Immature natural killer cell (primary cell): ENCODE measurements around the gene CDH23. TPM values are rescaled to one million over a fixed set of nuclear protein-coding genes. Genes with fewer than 3 reads are reported as not detected.

Source experiments
- DNase-seq, 3 donors: peaks; one replicate each; pipeline ENCODE4 v3.0.0; 2022; ENCODE audit warnings: mixed read lengths in 1 of 3
- H3K27ac Mint-ChIP-seq, 6 donors: one replicate each; pipeline ENCODE4 v1.8.0; 2020; ENCODE audit warnings: mixed read lengths in 6 of 6, mild to moderate bottlenecking in 5 of 6, inconsistent platforms in 4 of 6, moderate library complexity in 3 of 6
- H3K27me3 Mint-ChIP-seq, 3 donors: one replicate each; pipeline ENCODE4 v1.8.0; 2020 to 2021; ENCODE audit warnings: low read depth in 3 of 3, mild to moderate bottlenecking in 3 of 3, mixed read lengths in 3 of 3, moderate library complexity in 3 of 3, inconsistent platforms in 1 of 3
- H3K36me3 Mint-ChIP-seq, 3 donors: one replicate each; pipeline ENCODE4 v1.8.0; 2020; ENCODE audit warnings: mixed read lengths in 3 of 3, inconsistent platforms in 2 of 3, mild to moderate bottlenecking in 2 of 3
- H3K4me1 Mint-ChIP-seq, 2 donors: one replicate each; pipeline ENCODE4 v1.8.0; 2020; ENCODE audit warnings: inconsistent platforms in 2 of 2, mild to moderate bottlenecking in 2 of 2, mixed read lengths in 2 of 2, moderate library complexity in 1 of 2
- H3K4me3 Mint-ChIP-seq, 5 donors: one replicate each; pipeline ENCODE4 v1.8.0; 2020; ENCODE audit warnings: mild to moderate bottlenecking in 5 of 5, mixed read lengths in 5 of 5, inconsistent platforms in 3 of 5, moderate library complexity in 3 of 5
- H3K9me3 Mint-ChIP-seq, 6 donors: one replicate each; pipeline ENCODE4 v1.8.0; 2020; ENCODE audit warnings: mild to moderate bottlenecking in 6 of 6, mixed read lengths in 6 of 6, inconsistent platforms in 4 of 6, moderate library complexity in 3 of 6
- polyA plus RNA-seq, 3 donors: library from polyadenylated mRNA; unstranded; fragments of 300-500 nt; fragmentation: Illumina TruSeq; gene quantifications; one replicate each; pipeline ENCODE4 v1.2.3, GENCODE V29; 2021

CDH23 gene
- polyA plus RNA-seq, 3 donors from 2014 or later, result 0.47 to 0.59 TPM; not detected in 1

DNA sequence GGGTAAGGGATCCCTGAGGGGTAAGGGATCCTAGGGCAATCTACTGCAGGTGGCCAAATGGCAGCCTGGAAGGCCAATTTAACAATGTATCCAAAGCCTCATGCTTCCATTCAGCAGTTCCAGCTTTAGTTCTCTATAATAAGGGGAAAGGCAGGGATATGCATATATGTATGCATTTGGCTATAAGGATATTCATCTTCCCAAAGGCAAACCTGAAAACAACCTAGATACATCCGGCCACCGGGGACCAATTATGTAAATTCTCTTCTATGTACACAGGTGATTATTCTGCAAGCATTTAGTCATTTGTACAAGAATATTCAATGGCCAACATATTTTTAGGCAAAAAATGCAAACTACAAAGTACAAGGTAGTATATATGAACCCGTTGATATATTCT, 427.6 kb downstream of the CDH23 start:
- no peak for DNase-seq
- Mint-ChIP-seq H3K27me3 (no peaks in the 10 kb centered on the region), H3K27ac (no peak overlapping the region), H3K36me3 (peaks cover 21 to 60% (median 43%) of the 10 kb centered on the region in 3 donors), H3K9me3 (no peaks in the 10 kb centered on the region), H3K4me1 (peaks cover 14 to 25% of the 10 kb centered on the region in 2 donors), H3K4me3 (no peak overlapping the region)

DNA sequence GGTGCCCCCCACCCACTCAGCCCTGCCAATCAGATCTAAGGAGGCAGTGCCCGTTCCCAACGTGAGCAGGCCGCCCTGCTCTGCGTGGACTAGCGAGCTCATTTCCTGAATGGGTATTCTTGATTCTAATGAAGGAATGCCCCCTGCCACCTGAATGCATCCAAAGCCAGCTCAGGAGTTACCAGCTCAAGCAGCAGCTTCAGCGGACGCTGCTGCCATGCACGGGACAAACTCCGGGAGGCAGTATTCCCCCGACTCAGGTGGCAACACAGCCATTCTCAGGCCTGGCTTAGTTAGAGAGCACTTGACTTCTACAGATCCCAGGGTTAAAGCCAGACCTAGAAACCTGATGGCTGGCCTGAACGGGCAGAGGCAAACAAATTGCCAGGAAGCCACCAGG, 428.5 kb downstream of the CDH23 start:
- no peaks in the 10 kb centered on the region for H3K9me3 Mint-ChIP-seq
- no peak overlapping the region for H3K27ac Mint-ChIP-seq
- peaks cover 24 to 61% (median 45%) of the 10 kb centered on the region in 3 donors for H3K36me3 Mint-ChIP-seq
- H3K27me3 Mint-ChIP-seq, result no peaks in the 10 kb centered on the region
- no peak overlapping the region for H3K4me3 Mint-ChIP-seq
- DNase-seq, result no peak
- peaks cover 14 to 25% of the 10 kb centered on the region in 2 donors for H3K4me1 Mint-ChIP-seq

- Mint-ChIP-seq H3K27ac (no peak overlapping the region), H3K4me1 (peaks cover 6 to 13% of the 10 kb centered on the region in 2 donors), H3K27me3 (peaks cover 0 to 2% (median 0%) of the 10 kb centered on the region in 3 donors), H3K36me3 (peaks cover 18 to 61% (median 42%) of the 10 kb centered on the region in 3 donors), H3K9me3 (no peaks in the 10 kb centered on the region), H3K4me3 (no peak overlapping the region)
- DNase-seq, result no peak
These were observed 431.1 kb downstream of the CDH23 start for GRCh38 chr10:71827852-71828251.

- no peaks in the 10 kb centered on the region for H3K9me3 Mint-ChIP-seq
- H3K27ac Mint-ChIP-seq, result no peak overlapping the region
- no peak for DNase-seq
- peaks cover 13% of the 10 kb centered on the region in 2 donors for H3K4me1 Mint-ChIP-seq
- no peak overlapping the region for H3K4me3 Mint-ChIP-seq
- peaks cover 18 to 61% (median 39%) of the 10 kb centered on the region in 3 donors for H3K36me3 Mint-ChIP-seq
- H3K27me3 Mint-ChIP-seq, result peaks cover 0 to 2% (median 0%) of the 10 kb centered on the region in 3 donors
These were observed 432.0 kb downstream of the CDH23 start for GRCh38 chr10:71828702-71829101.

- H3K27ac Mint-ChIP-seq, result no peak overlapping the region
- no peaks in the 10 kb centered on the region for H3K9me3 Mint-ChIP-seq
- no peak overlapping the region for H3K4me3 Mint-ChIP-seq
- H3K27me3 Mint-ChIP-seq, result peaks cover 0 to 2% (median 0%) of the 10 kb centered on the region in 3 donors
- H3K36me3 Mint-ChIP-seq, result peaks cover 18 to 57% (median 35%) of the 10 kb centered on the region in 3 donors
- peaks cover 17 to 18% of the 10 kb centered on the region in 2 donors for H3K4me1 Mint-ChIP-seq
- no peak for DNase-seq
These were observed 432.5 kb downstream of the CDH23 start for GRCh38 chr10:71829171-71829570.

GRCh38 chr10:71829896-71830295, 433.2 kb downstream of the CDH23 start:
- Mint-ChIP-seq H3K36me3 (peaks cover 18 to 53% (median 31%) of the 10 kb centered on the region in 3 donors), H3K27me3 (peaks cover 0 to 2% (median 0%) of the 10 kb centered on the region in 3 donors), H3K27ac (peak overlapping the region in 1 of 6 donors; percentile 23), H3K4me3 (no peak overlapping the region), H3K9me3 (no peaks in the 10 kb centered on the region), H3K4me1 (peaks cover 19 to 25% of the 10 kb centered on the region in 2 donors)
- no peak for DNase-seq

GRCh38 chr10:71830726-71831125, 434.0 kb downstream of the CDH23 start:
- Mint-ChIP-seq H3K4me1 (peaks cover 19 to 28% of the 10 kb centered on the region in 2 donors), H3K36me3 (peaks cover 16 to 48% (median 28%) of the 10 kb centered on the region in 3 donors), H3K27me3 (peaks cover 0 to 2% (median 0%) of the 10 kb centered on the region in 3 donors), H3K27ac (no peak overlapping the region), H3K9me3 (no peaks in the 10 kb centered on the region), H3K4me3 (no peak overlapping the region)
- no peak for DNase-seq

DNA sequence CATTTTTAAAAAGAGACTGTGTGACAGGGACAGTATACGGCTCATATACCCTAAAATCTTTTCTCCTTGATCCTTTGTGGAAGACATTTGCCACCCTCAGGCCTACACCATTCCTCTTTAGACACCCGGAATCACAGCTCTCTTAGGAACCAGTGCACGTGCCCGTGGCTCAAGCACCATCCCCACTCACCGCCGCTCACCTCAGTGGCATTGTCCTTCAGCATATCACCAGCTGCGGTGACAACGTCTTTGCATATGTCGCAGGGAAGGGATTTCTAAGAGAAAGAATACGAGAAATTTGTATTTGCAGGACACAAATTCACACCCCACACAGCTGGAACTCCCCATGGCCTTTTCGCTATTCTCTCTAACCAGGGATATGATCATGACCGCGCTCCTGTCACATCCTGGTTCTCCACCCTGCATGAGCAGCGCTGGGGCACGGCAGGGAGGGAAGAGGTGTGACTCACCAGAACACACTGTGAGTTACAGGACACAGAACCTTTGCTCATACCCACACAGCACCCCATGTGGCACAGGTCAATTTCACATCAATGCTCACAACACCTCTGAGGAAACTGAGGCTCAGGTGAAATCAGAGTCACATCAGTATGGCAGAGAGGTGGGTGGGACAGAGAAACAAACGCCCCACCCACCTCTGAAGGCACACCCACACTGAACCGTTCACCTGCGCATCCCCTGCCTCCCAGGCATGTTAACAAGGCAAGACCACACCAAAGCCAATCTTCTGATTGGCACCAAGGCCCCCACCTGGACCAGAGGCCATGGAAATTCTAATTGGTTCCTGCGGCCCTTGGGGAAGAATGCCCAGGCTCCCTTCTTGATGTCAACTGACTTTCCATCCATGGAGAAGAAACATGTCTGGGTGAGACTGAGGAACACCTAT, 435.2 kb downstream of the CDH23 start:
- Mint-ChIP-seq H3K9me3 (no peaks in the 10 kb centered on the region), H3K4me1 (peaks cover 28 to 40% of the 10 kb centered on the region in 2 donors), H3K27me3 (peaks cover 0 to 2% (median 0%) of the 10 kb centered on the region in 3 donors), H3K27ac (no peak overlapping the region), H3K36me3 (peaks cover 12 to 38% (median 23%) of the 10 kb centered on the region in 3 donors), H3K4me3 (no peak overlapping the region)
- no peak for DNase-seq

DNA sequence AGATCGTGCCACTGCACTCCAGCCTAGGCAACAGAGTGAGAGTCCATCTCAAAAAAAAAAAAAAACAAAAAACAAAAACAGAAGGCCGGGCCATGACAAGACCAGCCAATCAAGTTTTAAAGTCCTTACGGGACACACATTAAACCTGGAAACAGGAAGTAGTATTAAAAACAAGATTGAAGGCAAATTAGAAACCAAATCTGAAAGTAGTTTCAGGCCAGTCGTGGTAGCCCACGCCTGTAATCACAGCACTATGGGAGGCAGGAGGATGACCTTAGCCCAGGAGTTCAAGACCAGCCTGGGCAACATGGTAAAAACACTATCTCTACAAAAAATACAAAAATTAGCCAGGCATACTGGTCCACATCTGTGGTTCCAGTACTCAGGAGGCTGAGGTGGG, 436.2 kb downstream of the CDH23 start:
- Mint-ChIP-seq H3K27ac (peak overlapping the region in 1 of 6 donors; percentile 21), H3K27me3 (peaks cover 0 to 2% (median 0%) of the 10 kb centered on the region in 3 donors), H3K9me3 (no peaks in the 10 kb centered on the region), H3K36me3 (peaks cover 14 to 33% (median 20%) of the 10 kb centered on the region in 3 donors), H3K4me1 (peaks cover 39 to 50% of the 10 kb centered on the region in 2 donors), H3K4me3 (peak overlapping the region in 1 of 5 donors; percentile 5)
- DNase-seq, result no peak

- H3K4me3 Mint-ChIP-seq, result no peak overlapping the region
- H3K4me1 Mint-ChIP-seq, result peaks cover 45 to 58% of the 10 kb centered on the region in 2 donors
- H3K36me3 Mint-ChIP-seq, result peaks cover 16 to 29% (median 18%) of the 10 kb centered on the region in 3 donors
- H3K27ac Mint-ChIP-seq, result no peak overlapping the region
- no peak for DNase-seq
- peaks cover 0 to 2% (median 0%) of the 10 kb centered on the region in 3 donors for H3K27me3 Mint-ChIP-seq
- no peaks in the 10 kb centered on the region for H3K9me3 Mint-ChIP-seq
These were observed 437.0 kb downstream of the CDH23 start for GRCh38 chr10:71833451-71834342.

GRCh38 chr10:71834343-71834674, 437.6 kb downstream of the CDH23 start:
- H3K36me3 Mint-ChIP-seq, result peaks cover 16 to 24% (median 16%) of the 10 kb centered on the region in 3 donors
- H3K4me1 Mint-ChIP-seq, result peaks cover 48 to 63% of the 10 kb centered on the region in 2 donors
- H3K27me3 Mint-ChIP-seq, result peaks cover 0 to 2% (median 0%) of the 10 kb centered on the region in 3 donors
- H3K27ac Mint-ChIP-seq, result peak overlapping the region in 1 of 6 donors; percentile 34
- no peak for DNase-seq
- H3K9me3 Mint-ChIP-seq, result no peaks in the 10 kb centered on the region
- H3K4me3 Mint-ChIP-seq, result no peak overlapping the region

GRCh38 chr10:71835671-71836595, 439.2 kb downstream of the CDH23 start:
- Mint-ChIP-seq H3K27me3 (peaks cover 0 to 2% (median 0%) of the 10 kb centered on the region in 3 donors), H3K27ac (peak overlapping the region in 2 of 6 donors; percentile 49 to 73), H3K4me1 (peaks cover 58 to 76% of the 10 kb centered on the region in 2 donors), H3K36me3 (peaks cover 2 to 11% (median 9%) of the 10 kb centered on the region in 3 donors), H3K4me3 (no peak overlapping the region), H3K9me3 (no peaks in the 10 kb centered on the region)
- no peak for DNase-seq

GRCh38 chr10:71836596-71836974, 439.9 kb downstream of the CDH23 start:
- H3K36me3 Mint-ChIP-seq, result peaks cover 0 to 9% (median 7%) of the 10 kb centered on the region in 3 donors
- H3K4me1 Mint-ChIP-seq, result peaks cover 61 to 76% of the 10 kb centered on the region in 2 donors
- H3K9me3 Mint-ChIP-seq, result no peaks in the 10 kb centered on the region
- H3K27ac Mint-ChIP-seq, result peak overlapping the region in 3 of 6 donors; percentile 20 to 73 (median 49)
- H3K27me3 Mint-ChIP-seq, result no peaks in the 10 kb centered on the region
- no peak overlapping the region for H3K4me3 Mint-ChIP-seq
- DNase-seq, result no peak
